DOHH2 (cell line): ENCODE measurements around the gene ABHD14A.

ENCODE experiments used
- CTCF ChIP-seq: fragments of 200-600 bp; sonication (generic); IDR thresholded peaks from one replicate; pipeline ENCODE4 v1.5.1; 2014; ENCODE audit warnings: antibody characterized with exemption, mild to moderate bottlenecking, low read depth, low read length; ENCODE audit not compliant: poor library complexity, severe bottlenecking
- EZH2phosphoT487 ChIP-seq: fragments of 200-600 bp; sonication (generic); IDR thresholded peaks from 2 replicates; pipeline ENCODE4 v1.6.1; 2017; ENCODE audit warnings: borderline replicate concordance, mild to moderate bottlenecking, antibody characterized with exemption, low read length, moderate library complexity, mixed read lengths

- TF ChIP-seq CTCF (no peak), EZH2phosphoT487 (no peak)
Measured at GRCh38 chr3:51995346-51996163, 20.7 kb downstream of the ABHD14A start, which contains the start of gene RPL29.
